DOHH2 (cell line): ENCODE results near the gene PTTG1IP2.

Experiments
- CTCF ChIP-seq: fragments of 200-600 bp; sonication (generic); IDR thresholded peaks from one replicate; pipeline ENCODE4 v1.5.1; 2014; ENCODE audit warnings: antibody characterized with exemption, mild to moderate bottlenecking, low read depth, low read length; ENCODE audit not compliant: poor library complexity, severe bottlenecking
- EZH2phosphoT487 ChIP-seq: fragments of 200-600 bp; sonication (generic); IDR thresholded peaks from 2 replicates; pipeline ENCODE4 v1.6.1; 2017; ENCODE audit warnings: borderline replicate concordance, mild to moderate bottlenecking, antibody characterized with exemption, low read length, moderate library complexity, mixed read lengths

DNA sequence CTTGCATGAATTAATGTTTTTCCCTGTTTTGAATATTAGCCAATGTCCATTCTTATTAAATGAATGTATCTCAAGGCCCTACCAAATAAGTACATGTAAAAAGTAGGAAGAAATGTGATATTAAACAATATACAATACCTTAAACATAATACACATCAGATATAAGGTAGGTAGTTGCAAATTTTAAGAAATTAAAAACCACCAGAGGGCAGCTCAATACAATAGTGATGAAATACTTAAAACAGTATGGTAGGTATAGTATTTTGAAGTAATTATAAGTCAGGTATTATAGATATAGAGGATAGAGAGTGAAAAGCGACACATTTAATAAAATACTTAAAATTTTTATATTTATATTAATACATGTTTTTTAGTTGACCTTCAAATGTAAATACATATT, 83.1 kb downstream of the PTTG1IP2 start:
- peak; percentile 45 for TF ChIP-seq CTCF
- TF ChIP-seq EZH2phosphoT487 = no peak
